HG03565 (cell line): ENCODE measurements around the gene NDUFB3.
A peak's percentile ranks its signal among the peaks of the same experiment; 100 is the strongest.
"Not testable (repeated sequence)": the region's sequence is repeated elsewhere in the genome, so short reads cannot be mapped to it uniquely, and the experiment has no call there.

Experiments used
- ATAC-seq: cut with Tn5 transposase; IDR thresholded peaks from one replicate; pipeline ENCODE4 v1.9.1; 2021; ENCODE audit warnings: mild to moderate bottlenecking, moderate library complexity; ENCODE audit not compliant: unreplicated experiment

Gene NDUFB3

GRCh38 chr2:201071479-201072200, at the start of gene NDUFB3, which contains the start of gene HYCC2:
Gene NDUFB3 (plus strand): TSS chr2:201072001. CDS start chr2:201078883, 6,882 bp downstream.
Gene HYCC2 (minus strand): TSS chr2:201071671. CDS start chr2:201024009, 47,662 bp downstream.
- peak; percentile 95 for ATAC-seq

GRCh38 chr2:201024518-201024917, 47.3 kb upstream of the NDUFB3 start:
- ATAC-seq: no peak

DNA sequence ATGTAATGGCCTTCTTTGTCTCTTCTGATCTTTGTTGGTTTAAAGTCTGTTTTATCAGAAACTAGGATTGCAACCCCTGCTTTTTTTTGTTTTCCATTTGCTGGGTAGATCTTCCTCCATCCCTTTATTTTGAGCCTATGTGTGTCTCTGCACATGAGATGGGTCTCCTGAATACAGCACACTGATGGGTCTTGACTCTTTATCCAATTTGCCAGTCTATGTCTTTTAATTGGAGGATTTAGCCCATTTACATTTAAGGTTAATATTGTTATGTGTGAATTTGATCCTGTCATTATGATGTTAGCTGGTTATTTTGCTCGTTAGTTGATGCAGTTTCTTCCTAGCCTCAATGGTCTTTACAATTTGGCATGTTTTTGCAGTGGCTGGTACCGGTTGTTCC, 37.4 kb upstream of the NDUFB3 start:
- not testable (repeated sequence) for ATAC-seq

DNA sequence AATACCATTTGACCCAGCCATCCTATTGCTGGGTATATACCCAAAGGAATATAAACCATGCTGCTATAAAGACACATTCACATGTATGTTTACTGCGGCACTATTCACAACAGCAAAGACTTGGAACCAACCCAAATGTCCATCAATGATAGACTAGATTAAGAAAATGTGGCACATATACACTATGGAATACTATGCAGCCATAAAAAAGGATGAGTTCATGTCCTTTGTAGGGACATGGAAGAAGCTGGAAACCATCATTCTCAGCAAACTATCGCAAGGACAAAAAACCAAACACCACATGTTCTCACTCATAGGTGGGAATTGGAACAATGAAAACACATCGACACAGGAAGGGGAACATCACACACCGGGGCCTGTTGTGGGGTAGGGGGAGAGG, 33.4 kb upstream of the NDUFB3 start:
- ATAC-seq: not testable (repeated sequence)

DNA sequence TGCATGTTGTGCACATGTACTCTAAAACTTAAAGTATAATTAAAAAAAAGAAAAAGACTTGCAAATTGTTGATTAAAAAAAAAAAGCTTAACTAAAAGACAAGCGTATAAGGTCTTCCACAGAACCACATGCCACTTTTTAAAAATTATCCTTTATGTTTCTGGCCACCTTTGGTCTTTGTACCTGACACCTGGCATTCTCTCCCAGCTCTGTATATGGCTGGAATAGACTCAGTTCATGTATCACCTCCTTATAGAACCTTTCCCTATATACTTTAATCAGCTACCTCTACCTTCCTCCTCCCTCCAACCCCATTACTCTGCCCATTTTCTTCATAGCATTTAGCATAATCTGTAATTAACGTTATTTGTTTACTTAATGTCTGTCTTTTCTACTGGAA, 32.9 kb upstream of the NDUFB3 start:
- no peak for ATAC-seq

GRCh38 chr2:201040867-201041628, 30.8 kb upstream of the NDUFB3 start:
- ATAC-seq: no peak

DNA sequence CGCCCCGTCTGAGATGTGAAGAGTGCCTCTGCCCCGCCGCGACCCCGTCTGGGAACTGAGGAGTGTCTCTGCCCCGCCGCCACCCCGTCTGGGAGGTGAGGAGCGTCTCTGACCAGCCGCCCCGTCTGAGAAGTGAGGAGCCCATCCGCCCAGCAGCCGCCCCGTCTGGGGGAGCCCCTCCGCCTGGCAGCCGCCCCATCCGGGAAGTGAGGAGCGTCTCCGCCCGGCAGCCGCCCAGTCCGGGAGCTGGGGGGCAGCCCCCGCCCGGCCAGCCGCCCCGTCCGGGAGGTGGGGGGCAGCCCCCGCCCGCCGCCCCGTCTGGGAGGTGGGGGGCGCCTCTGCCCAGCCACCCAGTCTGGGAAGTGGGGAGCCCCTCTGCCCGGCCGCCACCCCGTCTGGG, 29.4 kb upstream of the NDUFB3 start:
- not testable (repeated sequence) for ATAC-seq

- not testable (repeated sequence) for ATAC-seq
These were observed 28.8 kb upstream of the NDUFB3 start for GRCh38 chr2:201043050-201043449.

DNA sequence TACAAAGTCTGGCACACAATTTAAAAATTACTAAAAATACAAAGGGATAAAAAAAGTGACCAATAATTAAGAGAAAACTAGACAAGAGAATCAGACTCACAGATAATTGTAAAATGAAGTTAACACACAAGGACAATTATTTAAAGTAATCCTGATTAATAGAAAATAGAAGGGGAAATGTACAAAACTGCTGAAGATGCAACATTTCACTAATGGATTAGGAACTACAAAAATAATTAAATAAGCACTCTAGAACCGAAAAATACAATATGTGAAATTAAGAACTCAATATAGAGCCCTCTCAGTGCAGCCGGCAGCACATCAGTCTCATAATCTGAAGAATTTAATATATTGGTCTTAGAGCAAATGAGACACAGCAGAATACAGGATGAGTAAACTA, 24.9 kb upstream of the NDUFB3 start:
- ATAC-seq: no peak

DNA sequence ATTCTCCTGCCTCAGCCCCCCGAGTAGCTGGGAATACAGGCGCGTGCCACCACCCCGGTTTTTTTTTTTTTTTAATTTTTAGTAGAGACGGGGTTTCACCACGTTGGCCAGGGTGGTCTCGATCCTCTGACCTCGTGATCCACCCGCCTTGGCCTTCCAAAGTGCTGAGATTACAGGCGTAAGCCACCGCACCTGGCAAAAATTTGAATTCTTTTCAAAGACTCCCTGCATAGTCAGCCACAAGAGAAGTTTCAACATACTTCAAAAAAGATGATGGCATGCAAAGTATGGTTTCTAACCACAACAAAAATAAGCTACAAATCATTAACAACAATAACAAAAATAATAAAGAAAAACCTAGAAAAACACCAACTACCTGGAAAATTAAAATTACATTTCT, 22.3 kb upstream of the NDUFB3 start:
- no peak for ATAC-seq

GRCh38 chr2:201057087-201057521, 14.7 kb upstream of the NDUFB3 start:
- ATAC-seq: no peak

DNA sequence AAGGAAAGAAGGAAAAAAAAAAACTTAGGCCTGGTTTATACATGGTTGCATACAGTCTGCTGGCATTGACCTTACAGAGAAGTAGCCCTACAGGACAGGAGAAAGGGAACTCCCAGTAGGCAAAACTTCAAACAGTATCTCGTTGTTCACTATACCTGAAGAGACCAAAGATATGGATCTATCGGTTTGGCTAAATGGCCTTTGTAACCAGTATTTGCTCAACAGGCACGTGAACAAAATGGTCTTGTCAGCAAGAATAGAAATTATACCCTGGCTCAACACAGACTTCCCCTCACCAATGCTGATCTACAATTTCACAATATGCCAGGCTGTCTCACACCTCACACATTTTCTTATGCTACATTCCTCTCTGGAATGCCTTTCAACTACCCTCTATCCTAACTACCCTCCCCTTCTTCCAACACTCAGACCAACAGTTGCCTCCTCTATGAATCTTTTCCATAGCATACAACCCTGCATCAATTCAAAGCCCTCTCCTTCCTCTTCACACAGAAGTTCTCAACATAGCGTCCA, 14.0 kb upstream of the NDUFB3 start:
- no peak for ATAC-seq

DNA sequence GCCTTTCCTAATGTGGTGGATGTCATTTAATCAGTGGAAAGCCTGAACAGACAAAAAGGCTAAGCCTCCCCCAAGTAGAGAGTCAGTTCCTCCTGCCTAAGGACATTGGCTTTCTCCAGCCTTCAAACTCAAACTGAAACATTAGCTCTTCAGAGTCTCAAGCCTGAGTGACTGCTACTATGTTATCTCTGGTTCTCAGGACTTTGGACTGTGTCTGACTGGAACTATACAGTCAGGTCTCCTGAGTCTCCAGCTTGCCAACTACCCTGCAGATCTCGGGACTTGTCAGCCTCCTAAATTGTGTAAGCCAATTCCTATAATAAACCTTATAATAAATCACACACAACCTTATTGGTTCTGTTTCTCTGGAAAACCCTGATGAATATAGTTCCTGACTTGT, 12.9 kb upstream of the NDUFB3 start:
- ATAC-seq: no peak

GRCh38 chr2:201059961-201060755, 11.6 kb upstream of the NDUFB3 start:
- no peak for ATAC-seq

DNA sequence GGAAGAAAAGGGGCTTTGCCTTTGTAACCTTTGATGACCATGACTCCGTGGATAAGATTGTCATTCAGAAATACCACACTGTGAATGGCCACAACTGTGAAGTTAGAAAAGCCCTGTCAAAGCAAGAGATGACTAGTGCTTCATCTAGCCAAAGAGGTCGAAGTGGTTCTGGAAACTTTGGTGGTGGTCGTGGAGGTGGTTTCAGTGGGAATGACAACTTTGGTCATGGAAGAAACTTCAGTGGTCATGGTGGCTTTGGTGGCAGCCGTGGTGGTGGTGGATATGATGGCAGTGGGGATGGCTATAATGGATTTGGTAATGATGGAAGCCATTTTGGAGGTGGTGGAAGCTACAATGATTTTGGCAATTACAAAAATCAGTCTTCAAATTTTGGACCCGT, 8.3 kb upstream of the NDUFB3 start:
- ATAC-seq: not testable (repeated sequence)

- ATAC-seq: no peak
These were observed 6.9 kb upstream of the NDUFB3 start for GRCh38 chr2:201064797-201065329.

GRCh38 chr2:201070948-201071478, 788 bp upstream of the NDUFB3 start:
- peak; percentile 6 for ATAC-seq

DNA sequence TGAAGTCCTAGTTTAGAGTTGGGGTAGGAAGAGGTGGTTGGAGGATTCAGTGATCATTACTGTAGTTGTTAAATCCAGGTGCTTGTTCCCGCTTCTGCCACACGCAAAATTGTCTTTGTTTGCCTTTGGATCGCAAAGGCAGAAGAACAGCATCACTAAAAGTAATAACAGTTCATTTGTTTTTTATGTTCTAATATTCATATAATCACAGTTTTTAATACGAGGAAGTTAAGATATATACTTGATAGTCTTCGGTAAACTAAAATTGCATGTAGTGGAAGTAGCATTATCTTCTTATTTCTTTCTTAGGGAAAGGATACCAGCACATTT, 365 bp downstream of the NDUFB3 start:
- ATAC-seq: no peak

- no peak for ATAC-seq
These were observed 1.3 kb downstream of the NDUFB3 start for GRCh38 chr2:201073071-201073470.

GRCh38 chr2:201074996-201075395, 3.2 kb downstream of the NDUFB3 start:
- ATAC-seq: no peak

- no peak for ATAC-seq
These were observed 13.1 kb downstream of the NDUFB3 start for GRCh38 chr2:201084863-201085262.
